B cell (primary cell): Measurements from ENCODE around the gene COQ4. TPM values are rescaled to one million over a fixed set of nuclear protein-coding genes. Genes with fewer than 3 reads are reported as not detected.

Experiments used
- ATAC-seq: fragments of 200-7000 bp; cut with Tn5 transposase; one replicate; pipeline ENCODE4 v1.10.0; 2021; ENCODE audit warnings: low read depth, mild to moderate bottlenecking, moderate number of reproducible peaks, moderate library complexity
- CTCF ChIA-PET: fragments of 350-600 bp; sonication (Branson Sonifier 250); formaldehyde crosslinking; loops from one replicate; lab custom pipeline; 2021; ENCODE audit warnings: antibody characterized with exemption, inconsistent platforms; lab: Charles Lee
- POLR2A ChIA-PET: fragments of 350-600 bp; sonication (Branson Sonifier 250); formaldehyde crosslinking; loops from one replicate; lab custom pipeline; 2021; ENCODE audit warnings: antibody characterized with exemption; lab: Charles Lee
- DNase-seq: peaks from one replicate; pipeline ENCODE4 v3.0.0; 2013
- H2AFZ ChIP-seq: 2 replicates; pipeline ENCODE4 v1.6.1; 2012; ENCODE audit warnings: mild to moderate bottlenecking, low read depth, low read length; ENCODE audit not compliant: insufficient read depth, poor library complexity, severe bottlenecking
- H3K27ac ChIP-seq, 2 donors: 1 replicate in 1 of 2; 2 replicates in 1 of 2; pipeline ENCODE4 v1.5.1; 2012 to 2013; ENCODE audit warnings: low read length in 2 of 2, mild to moderate bottlenecking in 2 of 2, moderate library complexity in 1 of 2
- H3K27me3 ChIP-seq, 4 experiments: fragments of 200-600 bp in 1 of 4; sonication (generic) in 1 of 4; replicated peaks in 1 of 4; 1 replicate in 2 of 4; 2 replicates in 2 of 4; pipeline versions ENCODE4 v1.6.1 to v1.7.0; 2013 to 2016; ENCODE audit warnings: low read length in 3 of 4, mild to moderate bottlenecking in 2 of 4, mixed read lengths in 1 of 4, moderate library complexity in 1 of 4; ENCODE audit not compliant: insufficient read depth in 4 of 4, control insufficient read depth in 3 of 4; ENCODE audit errors: control extremely low read depth in 1 of 4
- H3K36me3 ChIP-seq, 2 experiments: replicated peaks in 1 of 2; 1 replicate in 1 of 2; 2 replicates in 1 of 2; pipeline versions ENCODE4 v1.6.1 to v1.7.1; 2013; ENCODE audit warnings: low read length in 1 of 2; ENCODE audit not compliant: insufficient read depth in 2 of 2, control insufficient read depth in 1 of 2; ENCODE audit errors: control extremely low read depth in 1 of 2, extremely low read depth in 1 of 2
- H3K4me1 ChIP-seq, 2 donors: fragments of 200-600 bp in 1 of 2; sonication (generic) in 1 of 2; 1 replicate in 1 of 2; 2 replicates in 1 of 2; pipeline versions ENCODE4 v1.5.1 to v1.6.1; 2013 to 2017; ENCODE audit warnings: low read length in 2 of 2; ENCODE audit not compliant: control insufficient read depth in 2 of 2, insufficient read depth in 2 of 2
- H3K4me2 ChIP-seq: replicated peaks from 2 replicates; pipeline ENCODE3; 2012; ENCODE audit warnings: mild to moderate bottlenecking, low read depth, low read length; ENCODE audit not compliant: poor library complexity, severe bottlenecking
- H3K4me3 ChIP-seq, 5 experiments: fragments of 200-600 bp in 1 of 5; sonication (generic) in 1 of 5; 1 replicate in 3 of 5; 2 replicates in 2 of 5; pipeline versions ENCODE4 v1.5.1 to v1.7.0; 2011 to 2016; ENCODE audit warnings: low read length in 4 of 5, mild to moderate bottlenecking in 4 of 5, low read depth in 2 of 5, control low read depth in 1 of 5, moderate library complexity in 1 of 5; ENCODE audit not compliant: insufficient read depth in 1 of 5; ENCODE audit errors: control extremely low read depth in 1 of 5, extremely low read depth in 1 of 5
- H3K79me2 ChIP-seq: fragments of 200-600 bp; sonication (generic); one replicate; pipeline ENCODE4 v1.6.0; 2016; ENCODE audit warnings: low read length; ENCODE audit not compliant: control insufficient read depth, insufficient read depth
- H3K9ac ChIP-seq: fragments of 200-600 bp; sonication (generic); 2 replicates; pipeline ENCODE4 v1.6.1; 2017; ENCODE audit warnings: mild to moderate bottlenecking, low read length, moderate library complexity
- H3K9me3 ChIP-seq, 3 donors: one replicate each; pipeline versions ENCODE4 v1.6.1 to v1.7.1; 2013; ENCODE audit warnings: low read length in 2 of 3; ENCODE audit not compliant: control insufficient read depth in 2 of 3, insufficient read depth in 1 of 3; ENCODE audit errors: control extremely low read depth in 1 of 3
- H4K20me1 ChIP-seq: 2 replicates; pipeline ENCODE4 v1.6.0; 2012; ENCODE audit warnings: mild to moderate bottlenecking, low read length; ENCODE audit not compliant: insufficient read depth, control insufficient read depth, poor library complexity, severe bottlenecking
- H3K27ac Mint-ChIP-seq: one replicate; pipeline ENCODE4 v1.8.0; 2021; ENCODE audit warnings: mixed read lengths
- H3K27me3 Mint-ChIP-seq: one replicate; pipeline ENCODE4 v1.8.0; 2021; ENCODE audit warnings: mixed read lengths
- H3K4me1 Mint-ChIP-seq: one replicate; pipeline ENCODE4 v1.8.0; 2021; ENCODE audit warnings: mixed read lengths
- H3K4me3 Mint-ChIP-seq: one replicate; pipeline ENCODE4 v1.8.0; 2021; ENCODE audit warnings: mixed read lengths
- H3K9me3 Mint-ChIP-seq: one replicate; pipeline ENCODE4 v1.8.0; 2022; ENCODE audit warnings: mixed read lengths; ENCODE audit not compliant: insufficient read depth
- EZH2 ChIP-seq: IDR thresholded peaks from 2 replicates; pipeline ENCODE4 v1.6.1; 2012; ENCODE audit warnings: borderline replicate concordance, low read depth, mild to moderate bottlenecking, moderate library complexity, low read length; ENCODE audit not compliant: insufficient read depth, poor library complexity, severe bottlenecking
- WGBS: methylation state at CpG from one replicate; pipeline ENCODE4 v1.1.5; 2013; ENCODE audit warnings: missing lambda C conversion rate; ENCODE audit not compliant: insufficient coverage; 5-methylcytosine and 5-hydroxymethylcytosine counted together
- intact Hi-C: fragments of 100-400 bp; cut with micrococcal nuclease; formaldehyde crosslinking; loops from one replicate; pipeline ENCODE4 v1.10.0; 2022
- polyA plus RNA-seq: library from polyadenylated mRNA; depleted of rRNA; stranded (reverse); fragments of >200 nt; gene quantifications from 2 replicates; pipeline ENCODE4 v1.2.3, GENCODE V29; 2012
- total RNA-seq, 2 donors: library from RNA; stranded (reverse); fragments of 120-200 nt in 1 of 2; gene quantifications; 1 replicate in 1 of 2; 2 replicates in 1 of 2; pipeline versions ENCODE4 v1.2.3 to v1.2.4, GENCODE V29; 2013 to 2022
- TF ChIP-seq, protein P1 (sequence below): fragments of 200-600 bp; IDR thresholded peaks from one replicate; pipeline ENCODE4 v1.8.0; 2022; ENCODE audit warnings: antibody characterized with exemption, mild to moderate bottlenecking

COQ4 gene
- total and polyA plus RNA-seq, 2 donors (not counting 1 experiment from before 2014, with no cell fraction given), result 54.9 to 62.8 TPM

DNA sequence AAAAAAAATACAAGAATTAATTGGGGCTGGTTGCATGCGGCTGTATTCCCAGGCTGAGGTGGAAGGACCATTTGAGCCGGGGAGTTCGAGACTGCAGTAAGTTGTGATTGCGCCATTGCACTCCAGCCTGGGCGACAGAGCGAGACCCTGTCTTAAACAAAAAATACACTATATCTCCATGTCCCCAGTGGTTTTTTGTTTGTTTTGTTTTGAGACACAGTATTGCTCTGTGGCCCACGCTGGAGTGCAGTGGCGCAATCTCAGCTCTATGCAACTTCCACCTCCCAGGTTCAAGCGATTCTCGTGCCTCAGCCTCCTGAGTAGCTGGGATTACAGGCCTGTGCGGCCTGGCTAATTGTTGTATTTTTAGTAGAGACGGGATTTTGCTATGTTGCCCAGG is 1.2 kb downstream of the COQ4 start:
- peaks cover 31% of the 10 kb centered on the region for H3K4me1 Mint-ChIP-seq
- no peaks in the 10 kb centered on the region for H3K27me3 ChIP-seq
- DNase-seq, result no peak
- no peak overlapping the region for H3K27ac Mint-ChIP-seq
- H3K4me2 ChIP-seq, result peak overlapping the region; percentile 95
- ChIA-PET POLR2A (no interaction called here), CTCF (interaction anchor here (0.6 to 1.1 kb wide), 3 partner anchors 18 to 47 kb away, joined by 3 read pairs; partner anchors contain the start of gene URM1)
- peak overlapping the region; percentile 73 for H3K9ac ChIP-seq
- no peak for TF ChIP-seq EZH2
- TF ChIP-seq, protein P1, sequence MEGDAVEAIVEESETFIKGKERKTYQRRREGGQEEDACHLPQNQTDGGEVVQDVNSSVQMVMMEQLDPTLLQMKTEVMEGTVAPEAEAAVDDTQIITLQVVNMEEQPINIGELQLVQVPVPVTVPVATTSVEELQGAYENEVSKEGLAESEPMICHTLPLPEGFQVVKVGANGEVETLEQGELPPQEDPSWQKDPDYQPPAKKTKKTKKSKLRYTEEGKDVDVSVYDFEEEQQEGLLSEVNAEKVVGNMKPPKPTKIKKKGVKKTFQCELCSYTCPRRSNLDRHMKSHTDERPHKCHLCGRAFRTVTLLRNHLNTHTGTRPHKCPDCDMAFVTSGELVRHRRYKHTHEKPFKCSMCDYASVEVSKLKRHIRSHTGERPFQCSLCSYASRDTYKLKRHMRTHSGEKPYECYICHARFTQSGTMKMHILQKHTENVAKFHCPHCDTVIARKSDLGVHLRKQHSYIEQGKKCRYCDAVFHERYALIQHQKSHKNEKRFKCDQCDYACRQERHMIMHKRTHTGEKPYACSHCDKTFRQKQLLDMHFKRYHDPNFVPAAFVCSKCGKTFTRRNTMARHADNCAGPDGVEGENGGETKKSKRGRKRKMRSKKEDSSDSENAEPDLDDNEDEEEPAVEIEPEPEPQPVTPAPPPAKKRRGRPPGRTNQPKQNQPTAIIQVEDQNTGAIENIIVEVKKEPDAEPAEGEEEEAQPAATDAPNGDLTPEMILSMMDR, result no peak
- intact Hi-C loops, result loop anchor here (5.0 kb wide), 2 partner anchors 131 to 229 kb away; partner anchors contain the start of genes CIZ1 and SPTAN1
- H3K9me3 ChIP-seq, result no peaks in the 10 kb centered on the region
- no peak for ATAC-seq
- WGBS, result 100% methylated on average over 2 of the region's 12 CpGs
- peaks cover 49% of the 10 kb centered on the region for H3K79me2 ChIP-seq
- H3K36me3 ChIP-seq, result peaks cover 2 to 20% of the 10 kb centered on the region in 2 experiments
- no peaks in the 10 kb centered on the region for H3K9me3 Mint-ChIP-seq
- no peaks in the 10 kb centered on the region for H3K27me3 Mint-ChIP-seq
- H3K4me3 ChIP-seq, result peak overlapping the region in 3 of 5 experiments; percentile 61 to 95 (median 92)
- no peak overlapping the region for H3K27ac ChIP-seq
- peaks cover 17 to 22% of the 10 kb centered on the region in 2 donors for H3K4me1 ChIP-seq
- no peak overlapping the region for H2AFZ ChIP-seq
- H3K4me3 Mint-ChIP-seq, result peak overlapping the region; percentile 97
- peaks cover 5% of the 10 kb centered on the region for H4K20me1 ChIP-seq

DNA sequence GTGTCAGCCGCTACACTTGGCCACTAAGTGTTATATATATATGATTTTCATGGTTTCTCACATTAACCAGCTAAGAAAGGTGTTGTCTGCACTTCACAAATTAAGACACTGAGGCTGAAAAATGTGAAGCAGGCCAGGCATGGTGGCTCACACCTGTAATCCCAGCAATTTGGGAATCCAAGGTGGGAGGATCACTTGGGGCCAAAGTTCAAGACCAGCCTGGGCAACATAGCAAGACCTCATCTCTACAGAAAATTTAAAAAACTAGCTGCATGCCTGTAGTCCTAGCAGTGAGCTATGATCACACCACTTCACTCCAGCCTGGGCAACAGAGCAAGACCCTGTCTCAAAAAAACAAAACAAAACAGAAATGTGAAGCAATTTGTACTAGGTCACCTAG is 1.8 kb downstream of the COQ4 start:
- Histone ChIP-seq H3K79me2 (peaks cover 53% of the 10 kb centered on the region), H3K27ac (no peak overlapping the region), H3K9ac (no peak overlapping the region), H3K27me3 (no peaks in the 10 kb centered on the region), H3K9me3 (no peaks in the 10 kb centered on the region), H3K36me3 (peaks cover 2 to 23% of the 10 kb centered on the region in 2 experiments), H3K4me1 (peaks cover 17 to 22% of the 10 kb centered on the region in 2 donors), H2AFZ (no peak overlapping the region), H3K4me2 (no peak overlapping the region), H4K20me1 (peaks cover 5% of the 10 kb centered on the region), H3K4me3 (no peak overlapping the region)
- ATAC-seq (no peak), DNase-seq (no peak)
- ChIA-PET POLR2A (interaction anchor here (0.5 to 0.6 kb wide), 3 partner anchors 14 to 450 kb away, joined by 3 to 6 read pairs (median 4); no protein-coding TSS in a partner anchor), CTCF (interaction anchor here (0.6 to 1.2 kb wide), 4 partner anchors 10 to 46 kb away, joined by 3 read pairs; partner anchors contain the start of gene URM1)
- Mint-ChIP-seq H3K4me3 (peak overlapping the region; percentile 97), H3K9me3 (no peaks in the 10 kb centered on the region), H3K27ac (peak overlapping the region; percentile 41), H3K4me1 (peaks cover 31% of the 10 kb centered on the region), H3K27me3 (no peaks in the 10 kb centered on the region)
- intact Hi-C loops, result loop anchor here (5.0 kb wide), 2 partner anchors 132 to 228 kb away; partner anchors contain the start of genes CIZ1 and SPTAN1
- TF ChIP-seq, protein P1, result no peak
- no peak for TF ChIP-seq EZH2
- WGBS, result no CpG with 5 or more reads among the region's 1 CpG
